Measurements from ENCODE around the gene C1orf159.

The C1orf159 gene

GRCh38 chr1:1150100-1150499 is 34.2 kb upstream of the C1orf159 start:
- in situ Hi-C loops (cut with MboI; ENCODE audit: low sequenced_read_pairs): no loop called here

- in situ Hi-C loops (cut with MboI; ENCODE audit: low sequenced_read_pairs): loop anchor here (25.0 kb wide), 1 partner anchor 88 kb away; the partner anchor contains the start of genes B3GALT6, C1QTNF12 and SDF4
Observed at GRCh38 chr1:1149416-1149815, 33.5 kb upstream of the C1orf159 start.

GRCh38 chr1:1148569-1148968 is 32.7 kb upstream of the C1orf159 start:
- in situ Hi-C loops (cut with MboI; ENCODE audit: low sequenced_read_pairs): loop anchor here (25.0 kb wide), 1 partner anchor 89 kb away; the partner anchor contains the start of genes B3GALT6, C1QTNF12 and SDF4

GRCh38 chr1:1148061-1148460 is 32.2 kb upstream of the C1orf159 start:
- in situ Hi-C loops (cut with MboI; ENCODE audit: low sequenced_read_pairs): loop anchor here (25.0 kb wide), 1 partner anchor 89 kb away; the partner anchor contains the start of genes B3GALT6, C1QTNF12 and SDF4

GRCh38 chr1:1146596-1146995 is 30.7 kb upstream of the C1orf159 start:
- in situ Hi-C loops (cut with MboI; ENCODE audit: low sequenced_read_pairs): loop anchor here (25.0 kb wide), 1 partner anchor 91 kb away; the partner anchor contains the start of genes B3GALT6, C1QTNF12 and SDF4

- in situ Hi-C loops (cut with MboI; ENCODE audit: low sequenced_read_pairs): loop anchor here (25.0 kb wide), 1 partner anchor 91 kb away; the partner anchor contains the start of genes B3GALT6, C1QTNF12 and SDF4
Observed at GRCh38 chr1:1146026-1146425, 30.1 kb upstream of the C1orf159 start.

- in situ Hi-C loops (cut with MboI; ENCODE audit: low sequenced_read_pairs): loop anchor here (25.0 kb wide), 1 partner anchor 92 kb away; the partner anchor contains the start of genes B3GALT6, C1QTNF12 and SDF4
Observed at GRCh38 chr1:1145547-1145914, 29.6 kb upstream of the C1orf159 start.

GRCh38 chr1:1144843-1145546 is 29.1 kb upstream of the C1orf159 start:
- in situ Hi-C loops (cut with MboI; ENCODE audit: low sequenced_read_pairs): loop anchor here (25.0 kb wide), 1 partner anchor 92 kb away; the partner anchor contains the start of genes B3GALT6, C1QTNF12 and SDF4

GRCh38 chr1:1144122-1144842 is 28.4 kb upstream of the C1orf159 start:
- in situ Hi-C loops (cut with MboI; ENCODE audit: low sequenced_read_pairs): loop anchor here (25.0 kb wide), 1 partner anchor 93 kb away; the partner anchor contains the start of genes B3GALT6, C1QTNF12 and SDF4

- in situ Hi-C loops (cut with MboI; ENCODE audit: low sequenced_read_pairs): loop anchor here (25.0 kb wide), 1 partner anchor 94 kb away; the partner anchor contains the start of genes B3GALT6, C1QTNF12 and SDF4
Observed at GRCh38 chr1:1143636-1144035, 27.7 kb upstream of the C1orf159 start.

- in situ Hi-C loops (cut with MboI; ENCODE audit: low sequenced_read_pairs): loop anchor here (25.0 kb wide), 1 partner anchor 94 kb away; the partner anchor contains the start of genes B3GALT6, C1QTNF12 and SDF4
Observed at GRCh38 chr1:1142844-1143243, 27.0 kb upstream of the C1orf159 start.

GRCh38 chr1:1142352-1142751 is 26.5 kb upstream of the C1orf159 start:
- in situ Hi-C loops (cut with MboI; ENCODE audit: low sequenced_read_pairs): loop anchor here (25.0 kb wide), 1 partner anchor 95 kb away; the partner anchor contains the start of genes B3GALT6, C1QTNF12 and SDF4

- in situ Hi-C loops (cut with MboI; ENCODE audit: low sequenced_read_pairs): loop anchor here (25.0 kb wide), 1 partner anchor 95 kb away; the partner anchor contains the start of genes B3GALT6, C1QTNF12 and SDF4
Observed at GRCh38 chr1:1141911-1142250, 26.0 kb upstream of the C1orf159 start.

GRCh38 chr1:1141244-1141910 is 25.5 kb upstream of the C1orf159 start:
- in situ Hi-C loops (cut with MboI; ENCODE audit: low sequenced_read_pairs): loop anchor here (25.0 kb wide), 1 partner anchor 96 kb away; the partner anchor contains the start of genes B3GALT6, C1QTNF12 and SDF4

- in situ Hi-C loops (cut with MboI; ENCODE audit: low sequenced_read_pairs): loop anchor here (25.0 kb wide), 1 partner anchor 97 kb away; the partner anchor contains the start of genes B3GALT6, C1QTNF12 and SDF4
Observed at GRCh38 chr1:1140673-1141072, 24.8 kb upstream of the C1orf159 start.

- in situ Hi-C loops (cut with MboI; ENCODE audit: low sequenced_read_pairs): loop anchor here (25.0 kb wide), 1 partner anchor 100 kb away; the partner anchor contains the start of genes B3GALT6, C1QTNF12 and SDF4
Observed at GRCh38 chr1:1137256-1138045, 21.6 kb upstream of the C1orf159 start.

GRCh38 chr1:1136547-1137230 is 20.8 kb upstream of the C1orf159 start:
- in situ Hi-C loops (cut with MboI; ENCODE audit: low sequenced_read_pairs): loop anchor here (25.0 kb wide), 1 partner anchor 101 kb away; the partner anchor contains the start of genes B3GALT6, C1QTNF12 and SDF4

- in situ Hi-C loops (cut with MboI; ENCODE audit: low sequenced_read_pairs): loop anchor here (25.0 kb wide), 1 partner anchor 102 kb away; the partner anchor contains the start of genes B3GALT6, C1QTNF12 and SDF4
Observed at GRCh38 chr1:1135339-1136136, 19.6 kb upstream of the C1orf159 start.

Measured in HL-60/S4 treated with retinoic acid at 250 ng/mL for 4 days and 3 days (cell line).